Activated CD4-positive, alpha-beta T cell treated with anti-CD3 and anti-CD28 coated beads, Interleukin-2, Interleukin-6, amounts not matched to agents 100 ng/mL and 50 ng/mL, durations not matched to agents 16 hours and 8 hours (primary cell): Measurements from ENCODE around the gene FGF16.
"Not testable (repeated sequence)": the region's sequence is repeated elsewhere in the genome, so short reads cannot be mapped to it uniquely, and the experiment has no call there.

Source experiments
- DNase-seq: peaks from one replicate; pipeline ENCODE4 v3.0.0-alpha.2; 2020

Gene FGF16

DNA sequence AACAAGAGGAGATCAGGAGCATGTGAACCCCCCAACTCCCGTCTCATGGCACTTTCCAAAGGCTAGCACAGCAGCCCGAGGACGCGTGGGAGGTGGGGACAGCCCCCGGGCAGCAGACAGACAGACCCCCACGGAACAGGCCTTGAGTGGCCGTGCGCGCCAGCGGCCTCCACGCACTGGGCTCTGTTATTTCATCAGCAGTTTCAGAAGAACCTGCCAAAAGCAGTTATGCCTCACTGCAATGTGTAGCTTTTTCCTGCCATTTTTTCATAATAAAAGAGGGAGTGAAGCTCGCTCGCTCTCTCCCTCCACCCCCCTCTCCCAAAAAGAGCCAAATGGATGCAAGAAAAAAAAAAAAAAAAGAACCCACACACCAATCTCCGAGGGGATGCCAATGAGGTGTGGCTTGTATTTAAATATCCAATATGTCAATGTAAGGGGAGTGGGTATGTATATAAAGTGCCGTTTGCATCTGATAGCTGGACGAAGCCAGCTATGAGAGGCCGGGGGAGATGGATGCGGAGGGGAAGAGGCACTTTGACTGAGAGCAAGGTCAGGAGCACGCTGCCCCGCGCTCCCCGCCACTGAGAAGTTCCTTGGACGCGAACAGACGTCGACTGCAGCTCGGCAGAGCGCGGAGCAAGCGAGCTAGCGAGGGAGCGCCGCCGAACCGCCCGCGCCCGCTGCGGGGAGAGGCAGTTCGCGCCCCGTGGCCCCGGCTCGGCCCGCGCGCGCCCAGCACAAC lies at the start of gene FGF16:
Gene FGF16, plus strand, starts transcription at position 482 of the 745 bp plus-strand sequence. CDS start 286 bp downstream, outside the sequence.
- DNase-seq = peak; percentile 7

DNA sequence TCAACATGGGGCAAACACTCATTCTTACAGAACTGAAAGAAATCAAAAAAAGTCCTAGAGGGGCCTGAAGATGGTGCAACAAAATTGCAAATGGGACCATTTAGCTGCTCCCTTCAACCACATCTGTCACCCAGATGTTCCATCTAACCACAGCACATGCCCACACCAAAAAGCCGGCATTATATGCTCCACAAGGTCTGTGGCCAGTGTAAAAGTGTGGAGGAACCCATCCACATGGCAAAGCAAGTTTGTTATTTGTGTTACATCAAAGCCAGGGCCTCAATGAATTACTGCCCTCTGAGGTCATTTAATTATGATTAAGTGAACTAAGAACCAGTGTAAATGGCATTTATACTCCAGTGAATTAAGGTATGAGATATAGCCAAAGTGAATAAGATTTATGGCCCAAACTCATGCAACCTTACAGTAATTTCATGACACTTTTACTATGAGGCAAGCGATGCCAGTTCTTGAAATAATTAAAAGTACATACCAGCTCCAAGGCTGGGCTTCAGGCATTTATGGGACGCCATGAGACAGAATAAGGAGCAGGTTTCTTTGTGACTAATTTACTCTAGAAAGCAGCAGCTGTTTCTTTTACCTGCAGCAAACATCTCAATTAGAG lies 48.7 kb upstream of the FGF16 start:
- no peak for DNase-seq

DNA sequence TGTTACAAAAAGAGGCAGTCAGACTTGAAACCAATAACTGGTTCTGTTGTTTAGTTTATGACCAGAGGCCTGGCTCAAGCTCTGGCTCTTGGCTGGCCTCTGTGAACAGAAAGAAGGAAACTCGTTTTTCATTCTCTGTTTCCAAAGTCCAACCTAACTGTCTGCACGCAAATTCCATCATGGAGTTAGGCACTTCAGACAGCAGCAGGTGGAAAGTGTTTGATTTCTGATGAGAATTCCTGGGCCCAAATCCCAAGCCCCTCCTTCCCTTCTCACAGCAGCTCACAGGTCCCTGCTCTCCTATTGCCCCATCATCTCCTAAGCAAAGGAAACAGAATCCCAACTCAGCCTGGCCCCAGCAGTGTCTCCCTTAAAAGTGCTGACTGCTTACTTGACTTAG lies 42.8 kb upstream of the FGF16 start:
- no peak for DNase-seq

DNA sequence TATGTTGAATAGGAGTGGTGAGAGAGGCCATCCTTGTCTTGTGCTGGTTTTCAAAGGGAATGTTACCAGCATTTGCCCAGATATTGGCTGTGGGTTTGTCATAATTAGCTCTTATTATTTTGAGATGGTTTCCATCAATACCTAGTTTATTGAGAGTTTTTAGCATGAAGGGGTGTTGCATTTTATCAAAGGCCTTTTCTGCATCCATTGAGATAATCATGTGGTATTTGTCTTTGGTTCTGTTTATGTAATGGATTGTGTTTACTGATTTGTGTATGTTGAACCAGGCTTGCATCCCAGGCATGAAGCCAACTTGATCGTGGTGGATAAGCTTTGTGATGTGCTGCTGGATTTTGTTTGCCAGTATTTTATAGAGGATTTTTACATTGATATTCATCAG lies 39.4 kb upstream of the FGF16 start:
- not testable (repeated sequence) for DNase-seq

DNA sequence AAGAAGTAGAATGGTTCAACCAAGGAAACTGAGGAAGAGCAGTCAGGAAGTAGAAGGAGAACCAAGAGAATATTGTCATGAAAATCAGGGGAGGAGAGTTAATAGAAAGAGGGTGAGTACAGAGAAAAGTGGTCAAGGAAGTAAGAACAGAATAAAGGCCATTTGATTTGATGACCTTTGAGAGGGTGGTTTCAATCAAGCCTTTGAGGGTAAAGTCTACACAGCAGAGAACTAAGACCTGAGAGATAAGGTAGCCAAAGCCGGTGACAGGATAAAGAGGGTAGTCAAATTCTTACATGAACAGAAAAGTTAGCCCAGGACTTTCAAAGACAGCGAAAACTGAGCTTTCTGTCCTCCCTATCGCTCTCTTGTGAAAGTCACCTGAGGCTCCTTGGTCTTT lies 34.6 kb upstream of the FGF16 start:
- DNase-seq = no peak

DNA sequence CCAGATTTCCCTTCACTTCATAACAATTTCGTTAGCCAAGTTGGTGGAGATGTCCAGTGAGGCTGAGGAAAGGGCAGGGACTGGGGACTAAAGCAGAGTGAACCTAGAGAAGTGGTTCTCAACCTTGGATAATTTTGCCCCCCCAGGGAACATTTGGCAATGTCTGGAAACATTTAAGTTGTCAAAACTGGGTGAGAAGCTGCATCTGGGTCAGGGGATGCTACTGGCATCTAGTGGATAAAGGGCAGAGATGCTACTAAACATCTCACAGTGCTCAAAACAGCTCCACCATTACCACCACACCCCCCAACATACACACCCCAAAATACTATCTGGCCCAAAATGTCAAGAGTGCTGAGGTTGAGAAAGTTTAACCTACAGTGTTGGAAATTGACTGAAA lies 32.0 kb upstream of the FGF16 start:
- DNase-seq = no peak

DNA sequence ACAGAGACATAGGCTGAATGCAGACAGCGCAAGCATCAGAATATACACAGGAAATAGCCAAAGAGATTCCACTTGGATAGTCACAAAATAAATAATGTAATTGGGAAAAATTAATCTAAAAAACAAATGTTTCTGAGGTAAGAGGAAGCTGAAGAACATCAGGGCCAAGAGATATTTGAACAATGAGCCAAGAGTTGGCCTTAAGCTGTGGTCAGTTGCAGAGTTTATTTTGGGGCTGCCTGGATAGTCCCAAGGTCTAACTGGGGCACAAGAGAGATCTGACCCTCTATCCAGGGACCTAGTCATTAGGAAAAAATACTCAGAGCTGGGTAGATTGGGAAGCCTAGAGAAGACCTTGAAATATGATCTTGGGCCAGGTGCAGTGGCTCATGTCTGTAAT lies 31.3 kb upstream of the FGF16 start:
- DNase-seq = no peak

DNA sequence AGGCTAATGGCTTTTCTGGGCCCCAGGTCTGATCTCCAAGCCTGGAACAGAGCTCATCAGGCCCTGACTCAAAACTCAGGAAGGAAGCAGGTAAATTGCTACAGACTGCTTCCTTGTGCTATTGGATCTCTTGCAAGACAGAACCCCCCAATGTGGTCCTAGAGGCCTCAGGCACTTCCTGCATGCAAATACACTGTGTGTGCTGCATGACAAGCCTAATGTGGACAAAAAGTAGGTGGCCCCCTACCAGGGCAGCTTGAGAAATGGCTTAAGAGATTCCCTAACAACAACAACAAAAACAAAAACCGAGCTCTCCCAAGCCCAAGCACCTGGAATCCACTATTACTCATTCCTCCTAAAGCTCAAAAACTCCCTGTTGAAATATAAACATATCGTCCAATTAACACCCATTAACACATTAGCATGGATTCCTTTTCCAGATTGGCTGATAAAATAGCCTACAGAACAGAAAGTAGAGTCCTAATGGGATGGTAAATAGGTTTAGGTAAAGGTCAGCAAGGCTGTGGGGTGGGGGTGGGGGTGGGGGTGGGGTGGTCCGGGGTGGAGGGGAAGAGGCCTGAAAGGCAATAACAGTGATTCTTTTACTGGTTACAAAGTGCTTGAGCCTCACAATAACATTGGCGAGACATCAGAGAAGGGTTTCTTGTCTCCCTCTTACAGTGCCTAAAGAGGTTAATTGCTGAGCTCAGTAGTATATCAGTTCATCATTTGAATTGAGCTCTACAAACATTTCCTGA lies 24.1 kb upstream of the FGF16 start:
- no peak for DNase-seq

DNA sequence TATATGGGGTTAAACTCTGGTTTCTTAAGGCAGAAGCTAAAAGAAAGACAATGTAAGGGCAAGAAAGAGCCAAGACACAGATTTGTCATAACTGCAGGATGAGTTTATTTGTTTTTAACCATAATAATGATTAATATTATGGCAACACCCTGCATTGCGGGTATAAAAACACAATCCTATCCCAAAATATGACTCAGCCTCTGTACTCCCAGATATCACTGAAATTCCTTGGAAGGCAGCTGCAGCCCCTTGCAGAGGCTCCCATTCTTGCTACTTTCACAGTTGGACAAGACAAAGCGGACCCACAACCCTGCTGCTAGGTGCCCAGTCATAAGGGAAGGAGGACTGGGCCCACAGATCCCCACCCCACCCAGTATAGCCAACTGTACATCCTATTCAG lies 20.4 kb upstream of the FGF16 start:
- DNase-seq = no peak

DNA sequence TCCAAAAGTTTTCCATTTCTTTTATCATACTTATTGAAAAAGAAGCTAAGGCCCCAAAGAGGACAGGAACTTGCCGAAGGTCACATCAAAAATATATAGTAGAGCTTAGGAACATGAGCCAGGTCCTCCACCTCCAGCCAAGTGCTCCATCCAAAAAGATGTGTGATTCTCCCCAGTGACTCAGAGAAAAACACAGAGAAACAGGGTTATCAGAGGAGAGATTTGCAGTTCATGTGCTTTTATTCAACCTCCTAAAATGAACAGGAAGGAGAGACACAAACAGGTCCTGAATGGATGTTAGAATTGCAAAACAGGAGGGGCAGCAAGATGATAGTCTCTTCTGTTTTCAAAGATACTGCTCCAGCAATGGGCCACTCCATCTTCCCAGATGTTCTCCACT lies 19.6 kb upstream of the FGF16 start:
- DNase-seq = no peak

DNA sequence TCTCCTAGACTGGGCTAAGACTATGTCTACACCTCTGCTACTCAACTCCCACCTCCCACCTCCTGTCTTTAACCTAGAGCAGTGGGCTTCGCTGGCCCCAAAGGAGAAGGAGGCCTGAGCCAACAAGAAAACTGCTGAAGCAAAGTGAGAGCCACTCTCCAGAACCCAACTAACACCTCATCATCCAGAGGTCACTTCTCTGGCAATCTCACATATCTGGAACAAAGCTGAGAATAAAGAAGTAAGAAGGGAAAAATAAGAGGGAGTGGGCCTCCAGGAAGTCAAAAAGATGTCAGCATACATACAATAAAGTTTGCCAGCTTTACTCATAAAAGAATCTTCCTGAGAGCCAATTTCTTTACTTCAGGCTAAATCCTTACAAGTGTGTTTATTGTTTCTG lies 18.6 kb upstream of the FGF16 start:
- no peak for DNase-seq

DNA sequence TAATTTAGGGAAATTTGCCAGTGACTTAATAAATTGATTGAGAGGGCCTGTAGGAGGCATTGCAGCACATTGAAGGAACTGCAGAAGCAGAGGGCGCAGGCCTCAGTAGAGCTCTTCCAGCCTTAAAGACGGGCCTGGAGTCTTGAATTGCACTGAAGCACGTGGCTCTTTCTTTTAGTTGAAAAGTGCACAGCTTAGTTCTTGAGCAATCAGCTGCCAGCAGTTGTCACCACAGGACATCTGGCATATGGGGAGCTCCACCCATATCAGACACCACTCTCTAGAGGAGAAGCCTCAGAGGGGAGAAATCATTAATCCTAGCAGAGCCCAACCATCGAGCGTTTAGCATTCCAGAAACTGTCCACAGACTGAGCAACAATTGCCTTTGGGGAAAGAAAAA lies 16.0 kb upstream of the FGF16 start:
- no peak for DNase-seq

DNA sequence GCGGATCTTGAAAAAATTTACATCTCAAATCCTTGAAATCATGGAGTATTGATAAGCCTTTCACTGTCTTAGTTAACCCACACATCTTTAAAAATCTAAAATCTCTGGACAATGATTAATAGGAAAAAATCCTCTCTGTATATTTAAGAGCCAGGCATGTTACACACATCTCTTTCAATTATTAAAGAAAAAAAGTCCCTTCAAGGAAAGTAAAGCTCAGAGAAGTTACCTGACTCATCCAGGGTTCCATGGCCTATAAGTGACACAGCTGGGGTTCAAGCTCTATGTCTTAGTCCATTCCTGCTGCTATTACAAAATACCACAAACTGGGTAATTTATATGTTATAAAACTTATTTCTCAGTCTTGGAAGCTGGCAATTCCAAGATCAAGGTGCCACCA lies 14.2 kb upstream of the FGF16 start:
- DNase-seq = no peak

DNA sequence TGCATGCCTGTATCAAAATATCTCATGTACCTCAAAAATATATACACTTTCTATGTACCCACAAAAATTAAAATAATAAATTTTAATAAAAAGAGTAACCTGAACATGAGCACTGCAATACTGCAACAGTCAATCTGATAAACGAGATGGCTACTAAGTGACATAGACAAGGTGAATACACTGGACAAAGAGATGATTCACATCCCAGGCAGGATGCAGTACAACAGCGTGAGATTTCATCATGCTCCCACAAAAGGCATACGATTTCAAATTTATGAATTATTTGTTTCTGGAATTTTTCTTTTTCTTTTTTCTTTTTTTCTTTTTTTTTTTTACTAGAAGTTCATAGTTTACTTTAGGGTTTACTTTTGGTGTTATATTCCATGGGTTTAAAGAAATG lies 12.2 kb upstream of the FGF16 start:
- DNase-seq = no peak

DNA sequence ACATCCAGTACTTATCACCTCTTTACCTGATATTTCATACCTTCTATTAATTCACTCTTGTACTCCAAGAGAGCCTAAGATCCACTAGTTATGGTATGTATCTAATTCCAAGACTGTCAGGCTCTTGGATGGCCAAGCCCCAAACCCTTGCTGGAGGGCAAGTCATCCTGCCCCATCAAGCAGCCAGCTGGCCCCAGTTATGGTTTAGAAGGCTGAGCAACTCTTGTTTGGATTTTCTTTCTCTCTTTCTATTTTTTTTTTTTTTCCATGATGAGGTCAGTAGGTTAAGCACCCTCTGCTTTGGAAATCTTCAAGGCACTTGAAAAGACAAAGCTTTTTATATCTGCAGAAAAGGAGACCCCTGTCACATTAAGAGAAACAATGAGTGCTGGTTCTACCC lies 10.9 kb upstream of the FGF16 start:
- no peak for DNase-seq

DNA sequence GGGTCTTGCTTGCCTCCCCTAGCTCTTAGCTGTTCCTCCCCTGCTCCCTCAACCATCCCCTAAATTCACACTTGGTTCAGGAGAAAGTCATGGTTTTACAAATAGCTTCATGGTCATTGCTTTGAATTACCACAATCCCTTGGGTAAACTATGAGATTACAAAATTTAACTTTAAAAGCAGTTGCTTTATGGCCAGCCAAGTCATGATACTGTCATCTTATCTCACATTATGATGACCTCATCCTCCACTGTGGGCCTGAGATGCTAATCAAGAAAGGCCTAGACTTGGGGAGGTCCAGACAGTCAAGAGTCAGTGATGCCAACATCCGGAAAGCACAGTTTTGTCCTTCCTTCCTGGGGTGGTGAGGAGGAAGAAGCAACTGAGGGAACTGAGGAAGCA lies 10.5 kb upstream of the FGF16 start:
- no peak for DNase-seq

DNA sequence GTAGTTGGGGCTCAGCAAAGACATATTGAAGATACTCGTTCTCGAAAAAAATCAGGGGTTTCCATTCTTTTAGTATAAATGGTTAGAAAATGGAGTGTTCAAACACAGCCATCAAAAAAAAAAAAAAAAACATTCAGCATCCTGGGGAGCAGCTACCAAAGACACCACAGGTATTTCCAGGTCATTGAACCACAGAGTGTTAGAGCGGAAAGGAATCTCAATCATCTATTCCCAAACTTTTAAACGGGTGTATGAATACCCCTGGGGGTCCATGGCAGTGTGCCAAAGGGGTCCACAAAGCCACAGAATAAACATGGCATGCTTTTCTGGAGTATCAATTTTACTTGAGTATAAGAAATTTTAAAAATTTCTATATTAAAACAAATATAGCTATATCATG lies 6.9 kb upstream of the FGF16 start:
- no peak for DNase-seq

DNA sequence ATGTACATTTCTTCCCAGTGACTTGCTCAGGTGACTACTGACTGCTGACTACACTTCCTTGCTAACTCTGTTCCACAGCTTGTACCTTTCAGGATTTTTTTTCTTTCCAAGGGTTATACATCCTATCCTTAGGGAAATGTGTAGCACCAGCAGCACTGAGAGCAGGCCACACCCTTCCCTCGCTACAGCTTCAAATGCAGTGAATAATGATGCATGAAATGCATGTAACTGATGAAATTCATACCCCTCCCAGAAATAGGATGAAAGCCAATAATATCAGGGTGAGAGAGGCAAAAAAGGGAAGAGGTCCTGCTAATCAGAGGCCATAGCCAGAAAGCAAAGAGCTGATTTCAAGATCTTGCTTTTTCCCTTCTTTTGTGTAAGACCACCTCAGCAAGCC lies 6.2 kb upstream of the FGF16 start:
- no peak for DNase-seq

DNA sequence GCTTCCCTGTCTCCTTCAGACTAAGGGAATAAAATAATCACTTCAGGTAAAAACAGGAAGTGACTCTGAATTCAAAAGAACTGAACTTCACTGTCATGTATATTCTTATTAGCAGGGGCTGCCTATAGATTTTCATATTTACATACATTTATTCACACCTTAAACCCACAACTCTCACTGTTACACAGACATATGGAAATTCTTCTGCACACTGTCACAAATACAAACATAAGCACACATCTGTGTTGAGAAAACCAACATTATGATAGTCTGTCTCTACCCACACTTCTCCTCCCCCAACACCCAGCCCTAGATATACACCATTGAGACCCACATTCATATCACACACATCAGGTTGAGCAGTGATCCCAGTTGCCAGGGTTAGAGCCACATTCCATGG lies 5.7 kb upstream of the FGF16 start:
- DNase-seq = no peak

DNA sequence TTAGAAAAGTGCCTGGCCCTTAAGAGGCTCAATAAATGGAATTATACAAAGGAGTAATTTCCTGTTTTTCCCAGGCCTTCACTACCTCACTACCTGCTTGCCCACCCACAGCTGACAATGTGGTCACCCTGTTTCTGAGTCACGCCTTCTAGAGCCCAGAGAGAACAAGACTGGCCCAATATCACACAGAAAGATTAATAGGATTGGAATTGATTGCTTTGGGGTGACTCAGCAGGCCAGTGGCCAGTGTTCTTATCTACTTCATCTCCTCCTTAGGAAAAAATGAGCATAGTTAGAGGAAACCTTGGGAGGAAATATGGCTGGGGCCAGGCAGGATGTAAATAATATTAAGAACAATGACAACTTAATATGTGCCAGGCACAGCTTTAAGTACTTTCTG lies 4.5 kb upstream of the FGF16 start:
- DNase-seq = no peak

DNA sequence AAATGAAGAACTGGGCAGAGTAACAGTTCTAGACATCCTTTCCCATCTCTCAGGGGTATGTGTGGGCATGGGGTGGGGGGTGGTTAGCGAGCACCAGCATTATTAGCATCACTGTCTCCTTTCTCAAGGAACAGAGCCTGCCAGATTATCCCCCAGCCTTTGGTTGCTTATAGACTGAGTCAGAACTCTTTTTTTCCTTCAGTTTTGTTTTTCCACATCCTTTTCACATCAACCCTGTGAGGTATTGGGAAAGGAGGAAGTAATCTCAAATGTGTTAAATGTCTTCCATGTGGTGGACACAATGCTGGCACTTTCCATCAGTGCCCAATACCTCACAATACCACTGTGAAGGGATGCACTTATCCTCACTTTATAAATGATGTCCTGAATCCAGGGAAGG lies 3.1 kb upstream of the FGF16 start:
- DNase-seq = no peak

DNA sequence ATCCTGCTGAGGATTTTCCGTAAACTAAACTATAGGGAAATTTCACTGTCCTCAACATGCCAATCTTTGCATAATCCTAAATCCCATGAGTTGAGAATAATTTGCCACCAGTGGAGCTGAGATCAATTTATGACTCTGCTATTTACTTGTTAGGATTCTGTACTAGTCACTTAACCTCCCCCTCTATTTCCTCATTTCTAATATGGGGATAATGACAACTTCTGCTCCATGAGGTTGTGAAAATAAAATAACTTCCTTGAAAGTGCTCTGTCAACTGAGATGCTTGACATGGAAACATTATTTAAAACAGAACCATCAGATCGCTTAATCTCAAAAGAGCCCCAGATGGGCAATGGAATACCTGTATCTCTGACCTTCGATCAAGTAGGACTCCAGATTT lies 2.6 kb upstream of the FGF16 start:
- no peak for DNase-seq

DNA sequence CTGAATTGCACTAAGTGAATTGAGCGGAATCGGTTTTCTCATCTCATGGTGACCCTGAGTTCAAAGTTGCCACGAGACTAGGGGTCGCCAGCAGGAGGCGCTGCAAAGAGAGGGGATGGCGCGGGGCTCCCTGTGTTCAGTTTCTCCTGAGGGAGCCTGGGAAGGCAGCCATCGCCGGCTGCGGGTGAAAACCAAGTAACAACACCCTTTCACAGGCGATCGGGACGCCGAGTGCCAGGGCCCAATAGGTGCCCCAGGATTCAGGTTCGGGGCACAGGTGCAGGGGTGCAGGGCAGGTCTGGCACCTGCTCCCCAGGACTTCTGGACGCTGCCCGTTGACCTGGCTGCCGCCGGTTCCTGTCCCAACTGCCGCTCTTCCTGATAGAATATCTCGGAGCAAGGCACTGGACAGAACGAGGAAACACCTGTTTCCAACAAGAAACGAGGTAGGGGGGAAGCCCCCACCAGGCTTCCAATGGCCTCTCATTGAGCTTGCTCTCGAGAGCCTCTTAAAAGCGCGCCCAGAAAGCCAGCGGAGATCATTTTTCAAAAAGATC lies 1.1 kb upstream of the FGF16 start:
- DNase-seq = no peak
